MM.1S (cell line): ENCODE data around the gene BRMS1L.
"Not testable (repeated sequence)": the region's sequence is repeated elsewhere in the genome, so short reads cannot be mapped to it uniquely, and the experiment has no call there.

Source experiments
- DNase-seq: peaks from one replicate; pipeline ENCODE4 v3.0.0-alpha.2; 2015
- H2AFZ ChIP-seq: fragments of 300-600 bp; sonication (generic); 2 replicates; pipeline ENCODE4 v1.6.0; 2016; ENCODE audit warnings: antibody characterized with exemption, low read length
- H3F3A ChIP-seq: fragments of 300-600 bp; sonication (generic); 2 replicates; pipeline ENCODE4 v1.6.1; 2016; ENCODE audit warnings: mild to moderate bottlenecking, antibody characterized with exemption, low read length, moderate library complexity, mixed read lengths; ENCODE audit not compliant: insufficient read depth
- H3K27ac ChIP-seq: fragments of 300-600 bp; sonication (generic); 2 replicates; pipeline ENCODE4 v1.5.1; 2016; ENCODE audit warnings: mild to moderate bottlenecking, low read length
- H3K27me3 ChIP-seq: fragments of 300-600 bp; sonication (generic); replicated peaks from 2 replicates; pipeline ENCODE4 v1.6.0; 2016; ENCODE audit warnings: low read length; ENCODE audit not compliant: insufficient read depth
- H3K36me3 ChIP-seq: fragments of 300-600 bp; sonication (generic); replicated peaks from 2 replicates; pipeline ENCODE4 v1.6.1; 2016; ENCODE audit warnings: mild to moderate bottlenecking, low read length, mixed read lengths; ENCODE audit not compliant: insufficient read depth
- H3K4me1 ChIP-seq: fragments of 300-600 bp; sonication (generic); 2 replicates; pipeline ENCODE4 v1.6.1; 2016; ENCODE audit warnings: low read length, mixed read lengths
- H3K4me2 ChIP-seq: fragments of 300-600 bp; sonication (generic); 2 replicates; pipeline ENCODE4 v1.6.0; 2016; ENCODE audit warnings: low read depth, low read length
- H3K4me3 ChIP-seq: fragments of 300-600 bp; sonication (generic); 2 replicates; pipeline ENCODE4 v1.5.1; 2016; ENCODE audit warnings: low read length, mixed read lengths
- H3K79me2 ChIP-seq: fragments of 300-600 bp; sonication (generic); 2 replicates; pipeline ENCODE4 v1.6.1; 2016; ENCODE audit warnings: mixed run types, low read length, mixed read lengths
- H3K9ac ChIP-seq: fragments of 300-600 bp; sonication (generic); 2 replicates; pipeline ENCODE4 v1.6.1; 2016; ENCODE audit warnings: low read length, mixed read lengths
- H3K9me2 ChIP-seq: fragments of 300-600 bp; sonication (generic); replicated peaks from 2 replicates; pipeline ENCODE4 v1.6.1; 2016; ENCODE audit warnings: mild to moderate bottlenecking, low read length, mixed read lengths; ENCODE audit not compliant: insufficient read depth
- H3K9me3 ChIP-seq: fragments of 300-600 bp; sonication (generic); replicated peaks from 2 replicates; pipeline ENCODE4 v1.6.1; 2016; ENCODE audit warnings: mild to moderate bottlenecking, low read length, mixed read lengths; ENCODE audit not compliant: insufficient read depth
- H4K20me1 ChIP-seq: fragments of 300-600 bp; sonication (generic); 2 replicates; pipeline ENCODE4 v1.6.1; 2016; ENCODE audit warnings: mild to moderate bottlenecking, low read length, moderate library complexity, mixed read lengths; ENCODE audit not compliant: insufficient read depth
- EZH2 ChIP-seq: fragments of 300-600 bp; sonication (generic); optimal IDR thresholded peaks from 2 replicates; pipeline ENCODE3; 2017; ENCODE audit warnings: low read depth, mild to moderate bottlenecking, antibody characterized with exemption, low read length, mixed read lengths
- EZH2phosphoT487 ChIP-seq: fragments of 300-600 bp; sonication (generic); IDR thresholded peaks from 2 replicates; pipeline ENCODE4 v1.6.1; 2018; ENCODE audit warnings: antibody characterized with exemption, low read length
- TF ChIP-seq, protein P1 (sequence below): fragments of 300-600 bp; sonication (generic); IDR thresholded peaks from 2 replicates; pipeline ENCODE4 v1.5.1; 2016; ENCODE audit warnings: antibody characterized with exemption, low read length, mixed read lengths

Gene BRMS1L, protein sequence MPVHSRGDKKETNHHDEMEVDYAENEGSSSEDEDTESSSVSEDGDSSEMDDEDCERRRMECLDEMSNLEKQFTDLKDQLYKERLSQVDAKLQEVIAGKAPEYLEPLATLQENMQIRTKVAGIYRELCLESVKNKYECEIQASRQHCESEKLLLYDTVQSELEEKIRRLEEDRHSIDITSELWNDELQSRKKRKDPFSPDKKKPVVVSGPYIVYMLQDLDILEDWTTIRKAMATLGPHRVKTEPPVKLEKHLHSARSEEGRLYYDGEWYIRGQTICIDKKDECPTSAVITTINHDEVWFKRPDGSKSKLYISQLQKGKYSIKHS

DNA sequence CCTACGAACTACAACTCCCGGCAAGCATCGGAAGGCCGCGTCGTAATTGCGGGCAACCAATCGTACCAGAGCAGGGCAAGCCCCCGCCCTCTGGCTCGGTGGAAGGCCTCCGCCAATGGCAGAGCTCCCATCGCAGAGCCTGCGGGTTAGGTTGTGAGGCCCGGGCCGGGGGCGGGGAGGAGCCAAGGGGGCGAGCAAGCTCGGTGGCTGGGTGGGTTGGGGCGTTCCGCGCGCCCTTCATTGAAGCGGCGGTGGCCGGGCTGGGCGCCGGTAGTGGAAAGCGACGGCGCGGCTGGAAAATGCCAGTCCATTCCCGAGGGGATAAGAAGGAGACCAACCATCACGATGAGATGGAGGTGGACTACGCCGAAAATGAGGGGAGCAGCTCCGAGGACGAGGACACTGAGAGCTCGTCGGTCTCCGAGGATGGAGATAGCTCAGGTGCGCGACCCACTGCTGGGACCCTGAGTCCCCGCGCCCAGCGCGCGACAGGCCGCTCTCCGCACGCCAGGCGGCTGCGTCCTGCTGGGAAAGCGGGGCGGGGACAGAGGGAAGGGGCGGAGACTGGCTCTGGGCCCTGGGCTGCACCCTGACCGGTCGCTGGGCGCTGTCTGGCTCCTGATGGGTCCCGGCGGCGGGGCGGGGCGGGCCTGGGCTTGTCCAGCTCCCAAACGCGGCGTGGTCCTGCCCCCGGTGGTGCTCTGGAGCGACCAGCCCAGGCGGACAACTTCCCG is at the start of gene BRMS1L:
Gene BRMS1L, plus strand, starts transcription at position 121 of the 734 bp plus-strand sequence. Its CDS starts 179 bp downstream, at position 300.
- Histone ChIP-seq H4K20me1 (no peaks in the 10 kb centered on the region), H3K9ac (peak within 1 kb of the TSS; percentile 86), H2AFZ (peak within 1 kb of the TSS; percentile 72), H3K9me3 (no peaks in the 10 kb centered on the region), H3K27me3 (no peaks in the 10 kb centered on the region), H3K4me1 (no peaks in the 10 kb centered on the region; the same call in 1 of the 2 replicates), H3F3A (no peaks in the 10 kb centered on the region; the same call in 1 of the 2 replicates), H3K27ac (peak within 1 kb of the TSS; percentile 77), H3K4me3 (peak within 1 kb of the TSS; percentile 83), H3K79me2 (peaks cover 15% of the 10 kb centered on the region), H3K36me3 (no peaks in the 10 kb centered on the region), H3K9me2 (no peaks in the 10 kb centered on the region), H3K4me2 (peak within 1 kb of the TSS; percentile 59)
- DNase-seq, result peak; percentile 95
- no peak for TF ChIP-seq EZH2phosphoT487
- TF ChIP-seq, protein P1, sequence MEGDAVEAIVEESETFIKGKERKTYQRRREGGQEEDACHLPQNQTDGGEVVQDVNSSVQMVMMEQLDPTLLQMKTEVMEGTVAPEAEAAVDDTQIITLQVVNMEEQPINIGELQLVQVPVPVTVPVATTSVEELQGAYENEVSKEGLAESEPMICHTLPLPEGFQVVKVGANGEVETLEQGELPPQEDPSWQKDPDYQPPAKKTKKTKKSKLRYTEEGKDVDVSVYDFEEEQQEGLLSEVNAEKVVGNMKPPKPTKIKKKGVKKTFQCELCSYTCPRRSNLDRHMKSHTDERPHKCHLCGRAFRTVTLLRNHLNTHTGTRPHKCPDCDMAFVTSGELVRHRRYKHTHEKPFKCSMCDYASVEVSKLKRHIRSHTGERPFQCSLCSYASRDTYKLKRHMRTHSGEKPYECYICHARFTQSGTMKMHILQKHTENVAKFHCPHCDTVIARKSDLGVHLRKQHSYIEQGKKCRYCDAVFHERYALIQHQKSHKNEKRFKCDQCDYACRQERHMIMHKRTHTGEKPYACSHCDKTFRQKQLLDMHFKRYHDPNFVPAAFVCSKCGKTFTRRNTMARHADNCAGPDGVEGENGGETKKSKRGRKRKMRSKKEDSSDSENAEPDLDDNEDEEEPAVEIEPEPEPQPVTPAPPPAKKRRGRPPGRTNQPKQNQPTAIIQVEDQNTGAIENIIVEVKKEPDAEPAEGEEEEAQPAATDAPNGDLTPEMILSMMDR, result no peak
- no peak for TF ChIP-seq EZH2

DNA sequence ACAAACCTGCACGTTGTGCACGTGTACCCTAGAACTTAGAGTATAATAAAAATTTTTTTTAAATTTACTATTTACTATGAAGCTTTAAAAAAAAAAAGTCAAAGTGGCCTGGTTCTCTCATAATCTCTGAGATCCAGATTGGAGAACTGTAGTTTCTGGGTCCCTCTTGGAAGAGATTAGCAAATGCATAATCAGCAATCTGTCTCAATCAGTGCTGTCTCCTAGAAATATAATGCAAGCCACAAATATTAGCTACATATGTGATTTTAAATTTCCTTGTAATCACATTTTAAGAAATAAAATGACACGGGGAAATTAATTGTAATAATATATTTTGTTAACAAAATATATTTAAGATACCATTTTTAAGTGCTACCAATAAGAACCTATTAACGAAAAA is 49.3 kb upstream of the BRMS1L start:
- H2AFZ ChIP-seq, result no peak overlapping the region
- no peak overlapping the region for H3K4me2 ChIP-seq
- H3K9ac ChIP-seq, result no peak overlapping the region
- no peaks in the 10 kb centered on the region for H3K9me3 ChIP-seq
- H3K27me3 ChIP-seq, result no peaks in the 10 kb centered on the region
- H4K20me1 ChIP-seq, result no peaks in the 10 kb centered on the region
- H3K4me3 ChIP-seq, result no peak overlapping the region
- H3K79me2 ChIP-seq, result 0 out of 2 replicates have a peak, but pooled peaks cover 2% of the 10 kb centered on the region
- no peaks in the 10 kb centered on the region for H3K4me1 ChIP-seq
- TF ChIP-seq EZH2 (no peak), EZH2phosphoT487 (no peak)
- TF ChIP-seq, protein P1, result no peak
- no peak overlapping the region for H3K27ac ChIP-seq
- H3F3A ChIP-seq, result no peaks in the 10 kb centered on the region
- H3K9me2 ChIP-seq, result no peaks in the 10 kb centered on the region
- no peaks in the 10 kb centered on the region for H3K36me3 ChIP-seq
- no peak for DNase-seq

- H2AFZ ChIP-seq, H3K4me2 ChIP-seq, H3K4me3 ChIP-seq, H3K9ac ChIP-seq, H3F3A ChIP-seq, H4K20me1 ChIP-seq, H3K27me3 ChIP-seq, H3K36me3 ChIP-seq, H3K9me3 ChIP-seq, H3K27ac ChIP-seq, H3K9me2 ChIP-seq, H3K4me1 ChIP-seq, DNase-seq, H3K79me2 ChIP-seq: not testable (repeated sequence)
Measured at GRCh38 chr14:35777550-35777949, 48.6 kb upstream of the BRMS1L start.

DNA sequence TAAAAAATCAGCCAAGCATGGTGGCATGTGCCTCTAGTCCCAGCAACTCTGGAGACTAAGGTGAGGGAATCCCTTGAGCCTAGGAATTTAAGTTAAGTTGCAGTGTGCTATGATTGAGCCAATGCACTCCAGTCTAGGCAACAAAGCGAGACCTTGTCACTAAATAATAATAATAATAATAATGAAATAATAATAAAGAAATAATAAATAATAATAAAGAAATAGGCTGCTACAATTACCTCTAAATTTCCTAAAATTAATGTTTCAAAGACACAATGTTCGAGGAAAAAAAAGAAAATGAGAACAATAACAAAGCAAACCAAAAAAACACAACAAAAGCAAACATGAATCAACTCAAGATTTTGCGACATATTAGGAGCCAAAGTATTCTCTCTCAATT is 46.8 kb upstream of the BRMS1L start:
- H3K79me2 ChIP-seq, result 0 out of 2 replicates have a peak, but pooled peaks cover 6% of the 10 kb centered on the region
- TF ChIP-seq, protein P1, result no peak
- TF ChIP-seq EZH2phosphoT487 (no peak), EZH2 (no peak)
- no peaks in the 10 kb centered on the region for H3K27me3 ChIP-seq
- no peak overlapping the region for H2AFZ ChIP-seq
- no peaks in the 10 kb centered on the region for H3K9me3 ChIP-seq
- no peaks in the 10 kb centered on the region for H4K20me1 ChIP-seq
- H3K4me3 ChIP-seq, result no peak overlapping the region
- no peaks in the 10 kb centered on the region for H3K36me3 ChIP-seq
- no peak for DNase-seq
- H3K9ac ChIP-seq, result no peak overlapping the region
- H3K27ac ChIP-seq, result no peak overlapping the region
- no peaks in the 10 kb centered on the region for H3K9me2 ChIP-seq
- no peaks in the 10 kb centered on the region for H3F3A ChIP-seq
- no peaks in the 10 kb centered on the region for H3K4me1 ChIP-seq
- H3K4me2 ChIP-seq, result no peak overlapping the region
